ENCODE results near the gene PYGM. TPM values are rescaled to one million over a fixed set of nuclear protein-coding genes. Genes with fewer than 3 reads are reported as not detected.

PYGM gene
- total RNA-seq, 1 experiment from 2014 or later, result 1.7 TPM

DNA sequence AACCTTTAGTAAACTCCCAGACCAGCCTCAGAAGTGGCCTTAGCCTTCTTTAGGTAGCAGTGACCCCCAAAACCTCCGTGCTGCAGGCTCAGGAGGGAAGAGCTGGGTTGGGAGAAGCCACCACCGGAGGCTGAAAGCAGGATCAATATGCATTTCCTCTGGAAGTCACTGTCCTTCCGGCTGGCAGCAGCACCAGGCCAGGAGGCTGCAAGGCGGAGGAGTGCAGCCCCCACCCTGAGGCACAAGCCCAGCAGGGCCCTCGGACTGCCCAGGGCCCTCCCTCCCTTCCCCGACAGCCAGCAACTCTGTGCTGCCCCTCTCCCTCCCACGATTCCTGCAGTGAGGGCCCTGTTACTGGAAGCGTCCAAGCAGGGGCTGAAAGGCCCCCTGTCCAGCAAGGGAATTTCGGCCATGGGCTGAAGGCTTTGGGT, 33.5 kb downstream of the PYGM start:
- H3K9ac ChIP-seq (ENCODE audit: low read length), result no peak overlapping the region
- peaks cover 0 to 18% of the 10 kb centered on the region in 2 experiments; a peak in 2 of 4 replicates for H3K4me1 ChIP-seq (ENCODE audit: control insufficient read depth in 1 of 2, insufficient read depth in 2 of 2, low read length in 2 of 2)
- ChIA-PET POLR2A (no interaction called here), CTCF (interaction anchor here (2.6 kb wide), 1 partner anchor 38 kb away, joined by 5 read pairs; no protein-coding TSS in a partner anchor), RAD21 (ENCODE audit: low non-redundant PET in 1 of 2, low total read pairs in 2 of 2, uncharacterized antibody in 2 of 2, unreplicated experiment in 2 of 2) (no interaction called here)
- intact Hi-C loops (cut with micrococcal nuclease), result no loop called here
- no peak overlapping the region for H2AFZ ChIP-seq (ENCODE audit: low read depth, low read length, poor library complexity, severe bottlenecking)
- H3K9me2 ChIP-seq (ENCODE audit: insufficient read depth), result no peaks in the 10 kb centered on the region
- H3K36me3 ChIP-seq (ENCODE audit: control insufficient read depth in 1 of 2, insufficient read depth in 2 of 2, low read length in 2 of 2), result no peaks in the 10 kb centered on the region
- H4K20me1 ChIP-seq (ENCODE audit: insufficient read depth), result no peaks in the 10 kb centered on the region
- H3K4me2 ChIP-seq (ENCODE audit: low read length), result no peak overlapping the region
- no peaks in the 10 kb centered on the region for H3K27me3 ChIP-seq (ENCODE audit: insufficient read depth, low read length)
- no peak for ATAC-seq
- no peaks in the 10 kb centered on the region for H3K9me3 ChIP-seq (ENCODE audit: control insufficient read depth in 1 of 2, insufficient read depth in 1 of 2, low read depth in 1 of 2, low read length in 2 of 2)
- BruUV-seq (replicated peaks), result no TSS peak
- TF ChIP-seq, protein P1, sequence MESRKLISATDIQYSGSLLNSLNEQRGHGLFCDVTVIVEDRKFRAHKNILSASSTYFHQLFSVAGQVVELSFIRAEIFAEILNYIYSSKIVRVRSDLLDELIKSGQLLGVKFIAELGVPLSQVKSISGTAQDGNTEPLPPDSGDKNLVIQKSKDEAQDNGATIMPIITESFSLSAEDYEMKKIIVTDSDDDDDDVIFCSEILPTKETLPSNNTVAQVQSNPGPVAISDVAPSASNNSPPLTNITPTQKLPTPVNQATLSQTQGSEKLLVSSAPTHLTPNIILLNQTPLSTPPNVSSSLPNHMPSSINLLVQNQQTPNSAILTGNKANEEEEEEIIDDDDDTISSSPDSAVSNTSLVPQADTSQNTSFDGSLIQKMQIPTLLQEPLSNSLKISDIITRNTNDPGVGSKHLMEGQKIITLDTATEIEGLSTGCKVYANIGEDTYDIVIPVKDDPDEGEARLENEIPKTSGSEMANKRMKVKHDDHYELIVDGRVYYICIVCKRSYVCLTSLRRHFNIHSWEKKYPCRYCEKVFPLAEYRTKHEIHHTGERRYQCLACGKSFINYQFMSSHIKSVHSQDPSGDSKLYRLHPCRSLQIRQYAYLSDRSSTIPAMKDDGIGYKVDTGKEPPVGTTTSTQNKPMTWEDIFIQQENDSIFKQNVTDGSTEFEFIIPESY (IDR thresholded peaks at IDR 0.05; ENCODE audit: extremely low read depth, insufficient replicate concordance, low read length), result no peak
- TF ChIP-seq ZNF274 (IDR thresholded peaks at IDR 0.05; ENCODE audit: low read depth, low read length) (no peak), JUND (IDR thresholded peaks at IDR 0.05) (no peak), CBX3 (IDR thresholded peaks at IDR 0.05; ENCODE audit: low read depth) (no peak), CTCF (IDR thresholded peaks at IDR 0.05 in 2 of 3, conservative IDR thresholded peaks at IDR 0.05 in 1 of 3; ENCODE audit: borderline replicate concordance in 1 of 3, insufficient read depth in 1 of 3, low read depth in 2 of 3, low read length in 2 of 3) (no peak), TCF7L2 (IDR thresholded peaks at IDR 0.05; ENCODE audit: borderline replicate concordance, extremely low read depth, insufficient read depth, insufficient read length) (no peak), FOSL1 (IDR thresholded peaks at IDR 0.05; ENCODE audit: low read depth) (no peak), SP1 (IDR thresholded peaks at IDR 0.05; ENCODE audit: low read depth) (no peak), YY1 (IDR thresholded peaks at IDR 0.05; ENCODE audit: extremely low read depth, insufficient replicate concordance, low read depth, low read length) (no peak), ATF3 (IDR thresholded peaks at IDR 0.05) (no peak)
- no peak overlapping the region for H3K27ac ChIP-seq (ENCODE audit: low read depth, low read length)
- no peak overlapping the region for H3K4me3 ChIP-seq (replicated peaks in 1 of 2; ENCODE audit: low read depth in 1 of 2, low read length in 2 of 2)
- no peak for DNase-seq (ENCODE audit: low read depth, low spot score)
- H3K79me2 ChIP-seq (ENCODE audit: insufficient read depth, low read length), result no peaks in the 10 kb centered on the region

Data from HCT116 (cell line).